ENCODE results near the gene PTPRA.

PTPRA gene

GRCh38 chr20:2902818-2903217 is 29.5 kb downstream of the PTPRA start:
- Histone ChIP-seq H3K4me3 (replicated peaks; ENCODE audit: insufficient read depth, low read length) (no peak overlapping the region), H3K27ac (replicated peaks) (no peak overlapping the region), H3K27me3 (ENCODE audit: insufficient read depth, poor library complexity, severe bottlenecking) (no peaks in the 10 kb centered on the region)
- TF ChIP-seq GABPA (IDR thresholded peaks at IDR 0.05; ENCODE audit: low read depth) (no peak), POLR2AphosphoS5 (IDR thresholded peaks at IDR 0.05; ENCODE audit: low read depth) (no peak), SPI1 (IDR thresholded peaks at IDR 0.05; ENCODE audit: borderline replicate concordance, low read depth) (no peak)
- TF ChIP-seq, protein P1, sequence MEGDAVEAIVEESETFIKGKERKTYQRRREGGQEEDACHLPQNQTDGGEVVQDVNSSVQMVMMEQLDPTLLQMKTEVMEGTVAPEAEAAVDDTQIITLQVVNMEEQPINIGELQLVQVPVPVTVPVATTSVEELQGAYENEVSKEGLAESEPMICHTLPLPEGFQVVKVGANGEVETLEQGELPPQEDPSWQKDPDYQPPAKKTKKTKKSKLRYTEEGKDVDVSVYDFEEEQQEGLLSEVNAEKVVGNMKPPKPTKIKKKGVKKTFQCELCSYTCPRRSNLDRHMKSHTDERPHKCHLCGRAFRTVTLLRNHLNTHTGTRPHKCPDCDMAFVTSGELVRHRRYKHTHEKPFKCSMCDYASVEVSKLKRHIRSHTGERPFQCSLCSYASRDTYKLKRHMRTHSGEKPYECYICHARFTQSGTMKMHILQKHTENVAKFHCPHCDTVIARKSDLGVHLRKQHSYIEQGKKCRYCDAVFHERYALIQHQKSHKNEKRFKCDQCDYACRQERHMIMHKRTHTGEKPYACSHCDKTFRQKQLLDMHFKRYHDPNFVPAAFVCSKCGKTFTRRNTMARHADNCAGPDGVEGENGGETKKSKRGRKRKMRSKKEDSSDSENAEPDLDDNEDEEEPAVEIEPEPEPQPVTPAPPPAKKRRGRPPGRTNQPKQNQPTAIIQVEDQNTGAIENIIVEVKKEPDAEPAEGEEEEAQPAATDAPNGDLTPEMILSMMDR (IDR thresholded peaks at IDR 0.05; ENCODE audit: insufficient read depth, low read length) = no peak
- TF ChIP-seq, protein P2, sequence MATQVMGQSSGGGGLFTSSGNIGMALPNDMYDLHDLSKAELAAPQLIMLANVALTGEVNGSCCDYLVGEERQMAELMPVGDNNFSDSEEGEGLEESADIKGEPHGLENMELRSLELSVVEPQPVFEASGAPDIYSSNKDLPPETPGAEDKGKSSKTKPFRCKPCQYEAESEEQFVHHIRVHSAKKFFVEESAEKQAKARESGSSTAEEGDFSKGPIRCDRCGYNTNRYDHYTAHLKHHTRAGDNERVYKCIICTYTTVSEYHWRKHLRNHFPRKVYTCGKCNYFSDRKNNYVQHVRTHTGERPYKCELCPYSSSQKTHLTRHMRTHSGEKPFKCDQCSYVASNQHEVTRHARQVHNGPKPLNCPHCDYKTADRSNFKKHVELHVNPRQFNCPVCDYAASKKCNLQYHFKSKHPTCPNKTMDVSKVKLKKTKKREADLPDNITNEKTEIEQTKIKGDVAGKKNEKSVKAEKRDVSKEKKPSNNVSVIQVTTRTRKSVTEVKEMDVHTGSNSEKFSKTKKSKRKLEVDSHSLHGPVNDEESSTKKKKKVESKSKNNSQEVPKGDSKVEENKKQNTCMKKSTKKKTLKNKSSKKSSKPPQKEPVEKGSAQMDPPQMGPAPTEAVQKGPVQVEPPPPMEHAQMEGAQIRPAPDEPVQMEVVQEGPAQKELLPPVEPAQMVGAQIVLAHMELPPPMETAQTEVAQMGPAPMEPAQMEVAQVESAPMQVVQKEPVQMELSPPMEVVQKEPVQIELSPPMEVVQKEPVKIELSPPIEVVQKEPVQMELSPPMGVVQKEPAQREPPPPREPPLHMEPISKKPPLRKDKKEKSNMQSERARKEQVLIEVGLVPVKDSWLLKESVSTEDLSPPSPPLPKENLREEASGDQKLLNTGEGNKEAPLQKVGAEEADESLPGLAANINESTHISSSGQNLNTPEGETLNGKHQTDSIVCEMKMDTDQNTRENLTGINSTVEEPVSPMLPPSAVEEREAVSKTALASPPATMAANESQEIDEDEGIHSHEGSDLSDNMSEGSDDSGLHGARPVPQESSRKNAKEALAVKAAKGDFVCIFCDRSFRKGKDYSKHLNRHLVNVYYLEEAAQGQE (IDR thresholded peaks at IDR 0.05; ENCODE audit: insufficient replicate concordance, low read depth) = no peak
- no peak for DNase-seq (ENCODE audit: low read depth in 1 of 2, low spot score in 1 of 2)

DNA sequence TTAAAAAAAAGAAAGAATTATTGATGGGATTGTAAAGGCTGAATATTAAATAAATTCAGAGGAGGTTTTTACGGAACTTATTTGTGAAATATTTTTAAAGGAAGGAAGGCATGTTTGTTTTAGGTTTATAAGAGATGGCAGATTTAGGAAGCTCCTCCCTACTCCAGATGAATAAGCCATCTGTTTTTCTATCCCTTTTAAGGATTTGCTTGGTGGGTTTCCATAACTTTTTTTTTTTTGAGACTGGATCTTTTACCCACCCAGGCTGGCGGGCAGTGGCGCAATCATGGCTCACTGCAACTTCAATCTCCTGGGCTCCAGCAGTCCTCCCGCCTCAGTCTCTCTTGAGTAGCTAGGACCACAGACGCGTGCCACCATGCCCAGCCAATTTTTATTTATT is 30.4 kb downstream of the PTPRA start:
- DNase-seq (ENCODE audit: low read depth in 1 of 2, low spot score in 1 of 2) = no peak
- TF ChIP-seq POLR2AphosphoS5 (IDR thresholded peaks at IDR 0.05; ENCODE audit: low read depth) = no peak
- TF ChIP-seq SPI1 (IDR thresholded peaks at IDR 0.05; ENCODE audit: borderline replicate concordance, low read depth) = no peak
- TF ChIP-seq GABPA (IDR thresholded peaks at IDR 0.05; ENCODE audit: low read depth) = no peak
- TF ChIP-seq, protein P1 (IDR thresholded peaks at IDR 0.05; ENCODE audit: insufficient read depth, low read length) = no peak
- TF ChIP-seq, protein P2 (IDR thresholded peaks at IDR 0.05; ENCODE audit: insufficient replicate concordance, low read depth) = no peak
- no peak overlapping the region for H3K4me3 ChIP-seq (replicated peaks; ENCODE audit: insufficient read depth, low read length)
- no peaks in the 10 kb centered on the region for H3K27me3 ChIP-seq (ENCODE audit: insufficient read depth, poor library complexity, severe bottlenecking)
- no peak overlapping the region for H3K27ac ChIP-seq (replicated peaks)

DNA sequence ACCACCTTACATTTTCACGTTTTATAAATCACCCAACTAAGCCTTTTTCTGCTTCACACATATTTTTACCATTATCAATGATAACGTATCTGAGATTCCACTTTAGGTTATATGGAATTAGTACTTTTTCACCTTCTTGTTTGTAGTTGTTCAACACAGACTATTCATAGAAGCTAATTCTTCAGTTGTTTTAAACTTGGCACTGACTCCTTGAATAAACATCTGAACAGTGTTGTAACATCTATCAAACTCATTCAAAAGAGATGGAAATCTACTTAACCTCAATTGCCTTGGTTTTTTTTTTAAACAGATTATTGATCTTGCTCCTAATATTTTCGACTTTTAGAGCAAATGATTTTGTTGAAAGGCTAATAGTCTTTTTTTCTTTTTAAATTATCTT is 34.2 kb downstream of the PTPRA start:
- no peak overlapping the region for H3K27ac ChIP-seq (replicated peaks)
- H3K27me3 ChIP-seq (ENCODE audit: insufficient read depth, poor library complexity, severe bottlenecking) = no peaks in the 10 kb centered on the region
- no peak for DNase-seq (ENCODE audit: low read depth in 1 of 2, low spot score in 1 of 2)
- no peak for TF ChIP-seq GABPA (IDR thresholded peaks at IDR 0.05; ENCODE audit: low read depth)
- no peak for TF ChIP-seq SPI1 (IDR thresholded peaks at IDR 0.05; ENCODE audit: borderline replicate concordance, low read depth)
- TF ChIP-seq, protein P1 (IDR thresholded peaks at IDR 0.05; ENCODE audit: insufficient read depth, low read length) = no peak
- TF ChIP-seq, protein P2 (IDR thresholded peaks at IDR 0.05; ENCODE audit: insufficient replicate concordance, low read depth) = no peak
- TF ChIP-seq POLR2AphosphoS5 (IDR thresholded peaks at IDR 0.05; ENCODE audit: low read depth) = no peak
- H3K4me3 ChIP-seq (replicated peaks; ENCODE audit: insufficient read depth, low read length) = no peak overlapping the region
